ENCODE data around the gene AJM1.

Gene AJM1

DNA sequence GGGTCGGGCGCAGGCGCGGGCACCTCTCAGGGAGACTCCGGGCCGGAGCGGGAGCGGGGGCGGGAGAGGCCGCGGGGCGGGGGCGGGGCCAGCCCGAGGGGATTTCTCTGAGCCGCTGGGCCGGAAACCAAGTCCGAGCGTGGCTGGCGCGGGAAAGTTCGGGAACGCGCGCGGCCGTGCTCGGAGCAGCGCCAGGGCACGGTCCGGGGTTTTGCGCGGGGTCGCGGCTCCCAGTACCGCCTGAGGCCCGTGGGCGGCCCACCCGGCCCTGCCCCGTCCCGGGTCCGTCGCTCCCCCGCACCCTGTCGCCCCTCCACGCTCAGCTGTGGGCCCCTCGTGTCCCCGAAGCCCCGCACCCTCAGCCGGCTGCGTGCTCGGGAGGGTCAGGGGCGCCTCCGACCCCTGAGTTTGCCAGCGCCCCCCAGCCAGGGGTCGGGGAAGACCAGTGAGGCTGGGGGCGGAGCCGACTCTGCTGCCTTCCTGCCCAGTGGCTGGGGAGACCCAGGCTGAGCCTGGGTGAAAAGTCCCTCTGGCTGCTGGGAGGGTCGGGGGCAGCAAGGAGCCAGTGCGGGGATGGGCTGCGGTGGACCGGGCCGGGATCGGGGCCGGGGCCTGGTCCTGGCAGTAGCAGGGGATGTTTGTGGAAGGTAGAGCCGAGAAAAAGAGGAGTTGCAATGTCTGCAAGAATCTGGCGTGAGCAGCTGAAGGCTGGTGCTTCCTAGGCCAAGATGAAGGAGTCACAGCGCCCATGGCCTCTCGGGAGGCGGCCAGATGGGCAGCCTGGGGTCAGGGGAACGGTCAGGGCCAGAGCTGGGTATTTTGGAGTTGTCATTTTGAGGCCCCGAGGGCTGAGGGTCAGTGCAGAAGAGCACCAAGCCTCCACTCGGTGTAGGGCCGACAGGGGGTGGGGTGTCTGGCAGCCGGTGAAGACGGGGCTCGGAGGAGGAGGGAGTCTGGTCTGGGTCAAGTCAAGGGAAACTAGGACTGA, 44.6 kb downstream of the AJM1 start:
- peak overlapping the region; percentile 38 to 92 (median 85) for H3K27ac Mint-ChIP-seq
- H3K36me3 Mint-ChIP-seq (ENCODE audit: low read depth) = no peaks in the 10 kb centered on the region
- peaks cover 8% of the 10 kb centered on the region for H3K4me1 Mint-ChIP-seq
- peak overlapping the region; percentile 82 to 89 (median 87) for H3K4me3 Mint-ChIP-seq
- TF ChIP-seq, protein P1, sequence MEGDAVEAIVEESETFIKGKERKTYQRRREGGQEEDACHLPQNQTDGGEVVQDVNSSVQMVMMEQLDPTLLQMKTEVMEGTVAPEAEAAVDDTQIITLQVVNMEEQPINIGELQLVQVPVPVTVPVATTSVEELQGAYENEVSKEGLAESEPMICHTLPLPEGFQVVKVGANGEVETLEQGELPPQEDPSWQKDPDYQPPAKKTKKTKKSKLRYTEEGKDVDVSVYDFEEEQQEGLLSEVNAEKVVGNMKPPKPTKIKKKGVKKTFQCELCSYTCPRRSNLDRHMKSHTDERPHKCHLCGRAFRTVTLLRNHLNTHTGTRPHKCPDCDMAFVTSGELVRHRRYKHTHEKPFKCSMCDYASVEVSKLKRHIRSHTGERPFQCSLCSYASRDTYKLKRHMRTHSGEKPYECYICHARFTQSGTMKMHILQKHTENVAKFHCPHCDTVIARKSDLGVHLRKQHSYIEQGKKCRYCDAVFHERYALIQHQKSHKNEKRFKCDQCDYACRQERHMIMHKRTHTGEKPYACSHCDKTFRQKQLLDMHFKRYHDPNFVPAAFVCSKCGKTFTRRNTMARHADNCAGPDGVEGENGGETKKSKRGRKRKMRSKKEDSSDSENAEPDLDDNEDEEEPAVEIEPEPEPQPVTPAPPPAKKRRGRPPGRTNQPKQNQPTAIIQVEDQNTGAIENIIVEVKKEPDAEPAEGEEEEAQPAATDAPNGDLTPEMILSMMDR (IDR thresholded peaks at IDR 0.05; ENCODE audit: unreplicated experiment in 3 of 3) = no peak
- H3K27me3 Mint-ChIP-seq (ENCODE audit: low read depth) = no peaks in the 10 kb centered on the region
- H3K9me3 Mint-ChIP-seq = no peaks in the 10 kb centered on the region

- no peak overlapping the region for H3K27ac Mint-ChIP-seq
- peaks cover 8% of the 10 kb centered on the region for H3K4me1 Mint-ChIP-seq
- TF ChIP-seq, protein P1 (IDR thresholded peaks at IDR 0.05; ENCODE audit: unreplicated experiment in 3 of 3) = no peak
- no peaks in the 10 kb centered on the region for H3K27me3 Mint-ChIP-seq (ENCODE audit: low read depth)
- H3K36me3 Mint-ChIP-seq (ENCODE audit: low read depth) = no peaks in the 10 kb centered on the region
- H3K4me3 Mint-ChIP-seq = peak overlapping the region in 2 of 3 experiments; percentile 8 to 9
- H3K9me3 Mint-ChIP-seq = no peaks in the 10 kb centered on the region
These were observed 46.2 kb downstream of the AJM1 start for GRCh38 chr9:136888454-136888853.

DNA sequence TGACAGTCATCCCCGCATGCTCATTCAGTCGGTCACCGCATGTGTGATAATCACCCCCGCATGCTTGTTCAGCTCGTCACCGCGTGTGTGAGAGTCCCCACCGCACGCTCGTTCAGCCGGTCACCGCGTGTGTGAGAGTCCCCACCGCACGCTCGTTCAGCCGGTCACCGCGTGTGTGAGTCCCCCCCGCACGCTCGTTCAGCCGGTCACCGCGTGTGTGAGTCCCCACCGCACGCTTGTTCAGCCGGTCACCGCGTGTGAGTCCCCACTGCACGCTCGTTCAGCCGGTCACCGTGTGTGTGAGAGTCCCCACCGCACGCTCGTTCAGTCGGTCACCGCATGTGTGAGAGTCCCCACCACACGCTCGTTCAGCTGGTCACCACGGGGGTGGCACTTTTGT, 47.6 kb downstream of the AJM1 start:
- Mint-ChIP-seq H3K27ac (no peak overlapping the region), H3K9me3 (no peaks in the 10 kb centered on the region), H3K4me1 (peaks cover 8% of the 10 kb centered on the region), H3K36me3 (ENCODE audit: low read depth) (no peaks in the 10 kb centered on the region), H3K27me3 (ENCODE audit: low read depth) (no peaks in the 10 kb centered on the region), H3K4me3 (peak overlapping the region in 1 of 3 experiments; percentile 12)
- TF ChIP-seq, protein P1 (IDR thresholded peaks at IDR 0.05; ENCODE audit: unreplicated experiment in 3 of 3) = no peak

DNA sequence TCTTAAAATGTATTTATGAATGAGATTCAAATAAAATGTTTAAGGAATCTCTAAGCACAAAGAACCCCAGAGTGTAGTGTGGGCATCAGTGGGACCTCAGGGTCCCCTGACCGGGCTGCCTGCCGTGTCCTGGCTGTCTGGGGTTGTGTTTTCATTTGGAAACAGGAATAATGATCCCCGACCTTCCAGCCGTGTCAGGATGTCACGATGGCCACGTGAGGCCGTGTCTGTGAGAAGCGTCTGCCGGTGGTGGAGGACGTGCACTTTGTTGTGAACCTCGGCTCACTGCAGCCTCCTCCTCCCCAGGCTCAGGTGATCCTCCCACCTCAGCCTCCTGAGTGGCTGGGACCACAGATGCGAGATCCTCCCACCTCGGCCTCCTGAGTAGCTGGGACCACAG, 48.4 kb downstream of the AJM1 start:
- Mint-ChIP-seq H3K27ac (no peak overlapping the region), H3K4me3 (no peak overlapping the region), H3K36me3 (ENCODE audit: low read depth) (no peaks in the 10 kb centered on the region), H3K27me3 (ENCODE audit: low read depth) (no peaks in the 10 kb centered on the region), H3K9me3 (no peaks in the 10 kb centered on the region), H3K4me1 (peaks cover 8% of the 10 kb centered on the region)
- TF ChIP-seq, protein P1 (IDR thresholded peaks at IDR 0.05; ENCODE audit: unreplicated experiment in 3 of 3) = no peak
